GM12892 (cell line): Measurements from ENCODE around the gene SLC16A3.
"Not testable (repeated sequence)": the region's sequence is repeated elsewhere in the genome, so short reads cannot be mapped to it uniquely, and the experiment has no call there.

ENCODE experiments used
- DNase-seq: peaks from one replicate; pipeline ENCODE4 v3.0.0; 2011; ENCODE audit not compliant: insufficient read length
- FAIRE-seq: peaks from 2 replicates; lab custom pipeline; 2011; peaks lifted over from hg19 to GRCh38; lab: Jason Lieb, UNC
- POLR2A ChIP-seq: IDR thresholded peaks from 2 replicates; pipeline ENCODE4 v1.6.1; 2011; ENCODE audit warnings: low read depth, low read length, control low read depth
- POLR2AphosphoS5 ChIP-seq: IDR thresholded peaks from 2 replicates; pipeline ENCODE4 v1.6.1; 2011; ENCODE audit warnings: low read depth, low read length, control low read depth
- TAF1 ChIP-seq: IDR thresholded peaks from 2 replicates; pipeline ENCODE4 v1.6.1; 2011; ENCODE audit warnings: low read depth, mild to moderate bottlenecking, control low read depth, low read length, borderline replicate concordance

SLC16A3 gene

GRCh38 chr17:82257473-82257872, 28.6 kb downstream of the SLC16A3 start:
- DNase-seq = no peak
- FAIRE-seq = no peak

DNA sequence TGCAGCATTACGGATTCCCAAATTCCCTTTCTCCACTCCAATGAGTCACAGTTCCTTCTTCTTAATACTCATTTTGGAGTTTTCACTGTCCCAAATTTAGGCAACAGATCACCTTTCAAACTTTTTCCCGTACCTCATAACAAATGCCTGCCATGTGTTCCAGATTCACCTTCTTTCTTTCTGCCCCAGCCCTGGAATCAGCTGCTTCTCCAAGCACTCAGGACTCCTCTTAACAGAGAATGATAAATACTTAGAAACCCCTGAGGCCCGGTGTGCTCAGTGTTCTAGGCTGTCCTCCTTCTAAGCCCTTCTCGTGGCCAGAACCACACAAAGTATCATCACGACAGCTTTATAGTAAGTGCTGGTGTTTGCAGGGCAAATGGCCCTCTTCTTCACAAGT, 29.7 kb downstream of the SLC16A3 start:
- FAIRE-seq = no peak
- TF ChIP-seq POLR2A = no peak
- no peak for TF ChIP-seq POLR2AphosphoS5
- TF ChIP-seq TAF1 = no peak

More at GRCh38 chr17:82257473-82257872, 28.6 kb downstream of the SLC16A3 start:
- TF ChIP-seq POLR2AphosphoS5 = no peak
- TF ChIP-seq POLR2A = no peak
- no peak for TF ChIP-seq TAF1

GRCh38 chr17:82259972-82260961, 31.4 kb downstream of the SLC16A3 start:
- peak; percentile 69 for TF ChIP-seq POLR2AphosphoS5
- not testable (repeated sequence) for DNase-seq, FAIRE-seq

More for the DNA sequence above, 29.7 kb downstream of the SLC16A3 start:
- no peak for DNase-seq

- TF ChIP-seq POLR2A (peak; percentile 41; the same call in 1 of the 2 replicates), POLR2AphosphoS5 (0 out of 2 replicates have a peak, but pooled peaks have one; percentile 48), TAF1 (no peak)
- FAIRE-seq (no peak), DNase-seq (no peak)
Observed at GRCh38 chr17:82262344-82262743, 33.5 kb downstream of the SLC16A3 start.

GRCh38 chr17:82263641-82264040, 34.8 kb downstream of the SLC16A3 start:
- FAIRE-seq (no peak), DNase-seq (no peak)
- TF ChIP-seq POLR2AphosphoS5 = no peak
- no peak for TF ChIP-seq POLR2A
- TF ChIP-seq TAF1 = no peak

GRCh38 chr17:82266142-82266541, 37.3 kb downstream of the SLC16A3 start:
- TF ChIP-seq POLR2AphosphoS5 (no peak), TAF1 (no peak), POLR2A (no peak)
- no peak for FAIRE-seq
- DNase-seq = no peak

GRCh38 chr17:82267575-82268379, 38.9 kb downstream of the SLC16A3 start:
- DNase-seq = no peak
- no peak for FAIRE-seq
- no peak for TF ChIP-seq POLR2A
- no peak for TF ChIP-seq TAF1
- no peak for TF ChIP-seq POLR2AphosphoS5

GRCh38 chr17:82269138-82269881, 40.5 kb downstream of the SLC16A3 start:
- no peak for DNase-seq
- FAIRE-seq = no peak
- TF ChIP-seq TAF1 = no peak
- TF ChIP-seq POLR2AphosphoS5 = peak; percentile 49; the same call in 1 of the 2 replicates
- TF ChIP-seq POLR2A = peak; percentile 53; the same call in 1 of the 2 replicates

- FAIRE-seq = no peak
Observed at GRCh38 chr17:82269882-82270500, 41.1 kb downstream of the SLC16A3 start.

DNA sequence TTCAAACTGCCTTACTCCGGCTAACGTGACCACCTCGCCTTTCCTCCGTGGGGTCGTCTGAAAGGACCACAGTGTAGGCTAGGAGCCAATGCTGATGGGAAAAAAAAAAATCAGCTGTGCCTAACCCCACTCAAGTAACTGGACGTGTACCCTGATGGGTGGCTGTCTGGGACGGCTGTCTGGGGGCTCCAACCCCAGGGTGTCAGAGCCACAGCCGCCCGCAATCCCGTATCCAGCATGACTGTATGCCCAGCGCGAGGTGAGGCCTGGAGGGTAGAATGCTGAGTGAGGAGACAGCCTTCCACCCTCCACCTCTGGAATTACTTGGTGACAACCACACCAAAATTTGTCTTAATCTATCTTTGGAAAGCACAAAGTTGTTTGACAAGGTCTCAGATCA, 41.8 kb downstream of the SLC16A3 start:
- FAIRE-seq (no peak), DNase-seq (no peak)

More at GRCh38 chr17:82269882-82270500, 41.1 kb downstream of the SLC16A3 start:
- no peak for DNase-seq
- TF ChIP-seq TAF1 (no peak), POLR2A (no peak), POLR2AphosphoS5 (0 out of 2 replicates have a peak, but pooled peaks have one; percentile 7)

DNA sequence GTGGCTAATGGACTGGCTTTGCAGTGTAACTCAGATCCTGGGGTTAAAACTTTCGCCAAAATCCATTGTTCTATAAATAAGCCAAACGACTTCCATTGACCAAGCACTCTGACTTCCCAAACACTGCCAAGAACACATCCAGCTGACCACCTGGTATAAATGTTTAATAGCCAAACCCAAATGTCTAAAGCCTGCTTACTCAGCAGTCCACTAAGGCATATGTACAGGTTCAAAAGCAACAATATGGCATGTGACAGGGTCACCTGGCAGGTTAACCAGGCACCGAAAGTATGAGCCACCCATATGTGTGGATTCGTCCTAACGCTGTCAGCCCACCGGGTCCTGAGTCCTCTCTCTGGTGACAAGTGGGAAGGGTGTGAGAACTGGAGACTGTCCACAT, 42.6 kb downstream of the SLC16A3 start:
- DNase-seq (no peak), FAIRE-seq (no peak)
- TF ChIP-seq POLR2A (no peak), TAF1 (no peak), POLR2AphosphoS5 (no peak)

More for the DNA sequence above, 41.8 kb downstream of the SLC16A3 start:
- no peak for TF ChIP-seq POLR2AphosphoS5
